ENCODE results near the gene GFPT2.

GFPT2 gene

GRCh38 chr5:180330270-180330648, 22.9 kb downstream of the GFPT2 start:
- Histone ChIP-seq H3K4me3 (no peak overlapping the region), H3K9me3 (ENCODE audit: low read depth, low read length) (no peaks in the 10 kb centered on the region), H3K27ac (no peak overlapping the region), H3K36me3 (ENCODE audit: insufficient read depth, low read length) (no peaks in the 10 kb centered on the region), H3K9ac (ENCODE audit: insufficient read length) (no peak overlapping the region)
- TF ChIP-seq EZH2 (IDR thresholded peaks at IDR 0.05) (no peak), FOXP2 (optimal IDR thresholded peaks at IDR 0.05; ENCODE audit: control extremely low read depth, extremely low read length, insufficient read depth) (no peak), POLR2AphosphoS5 (IDR thresholded peaks at IDR 0.05; ENCODE audit: borderline replicate concordance, low read depth, low read length) (no peak)
- DNase-seq (ENCODE audit: low read depth, low spot score): no peak

DNA sequence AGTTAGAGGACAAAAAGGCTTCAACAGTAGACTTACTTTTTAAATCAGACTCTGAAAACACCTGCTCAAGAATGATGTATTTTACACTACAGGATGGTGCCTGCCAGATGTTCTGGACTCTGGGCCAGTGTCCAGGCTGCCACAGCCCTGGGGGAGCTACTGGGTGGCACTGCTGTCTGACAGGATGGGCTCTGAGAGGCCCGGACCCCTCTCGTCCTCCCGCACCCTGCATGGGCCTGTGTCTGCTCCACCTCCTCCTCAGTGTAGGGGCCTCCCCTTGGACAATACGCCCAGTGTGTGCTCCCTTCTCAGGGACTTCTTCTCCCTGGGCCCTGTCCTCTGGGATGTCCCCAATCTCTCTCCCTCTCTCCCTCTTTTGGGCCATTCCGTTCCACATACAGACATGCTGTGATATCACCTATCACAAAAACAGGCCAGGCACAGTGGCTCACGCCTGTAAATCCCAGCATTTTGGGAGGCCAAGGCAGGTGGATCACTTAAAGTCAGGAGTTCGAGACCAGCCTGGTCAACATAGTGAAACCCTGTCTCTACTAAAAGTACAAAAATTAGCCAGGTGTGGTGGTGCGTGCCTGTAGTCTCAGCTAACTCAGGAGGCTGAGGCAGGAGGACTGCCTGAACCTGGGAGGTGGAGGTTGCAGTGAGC, 23.4 kb downstream of the GFPT2 start:
- Histone ChIP-seq H3K4me3 (no peak overlapping the region), H3K36me3 (ENCODE audit: insufficient read depth, low read length) (no peaks in the 10 kb centered on the region), H3K9me3 (ENCODE audit: low read depth, low read length) (no peaks in the 10 kb centered on the region), H3K9ac (ENCODE audit: insufficient read length) (no peak overlapping the region), H3K27ac (no peak overlapping the region)
- DNase-seq (ENCODE audit: low read depth, low spot score): no peak
- TF ChIP-seq EZH2 (IDR thresholded peaks at IDR 0.05) (no peak), POLR2AphosphoS5 (IDR thresholded peaks at IDR 0.05; ENCODE audit: borderline replicate concordance, low read depth, low read length) (no peak), FOXP2 (optimal IDR thresholded peaks at IDR 0.05; ENCODE audit: control extremely low read depth, extremely low read length, insufficient read depth) (no peak)

DNA sequence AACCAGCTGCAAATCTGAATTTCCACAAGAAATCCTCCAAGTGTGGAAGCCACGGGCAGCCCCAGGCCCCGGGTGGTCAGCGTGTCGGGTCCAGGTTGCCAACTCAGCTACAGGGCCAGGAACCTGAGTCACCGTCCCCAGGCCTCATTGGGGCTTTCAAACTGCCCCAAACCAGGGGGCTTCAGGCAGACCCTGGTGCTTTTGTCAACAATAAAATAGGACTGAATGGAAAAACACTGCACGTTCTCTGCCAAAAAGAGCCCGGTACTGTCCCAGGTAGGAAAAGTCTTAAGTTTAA, 24.0 kb downstream of the GFPT2 start:
- H3K4me3 ChIP-seq: no peak overlapping the region
- no peak overlapping the region for H3K27ac ChIP-seq
- TF ChIP-seq EZH2 (IDR thresholded peaks at IDR 0.05) (no peak), FOXP2 (optimal IDR thresholded peaks at IDR 0.05; ENCODE audit: control extremely low read depth, extremely low read length, insufficient read depth) (no peak), POLR2AphosphoS5 (IDR thresholded peaks at IDR 0.05; ENCODE audit: borderline replicate concordance, low read depth, low read length) (no peak)
- H3K9me3 ChIP-seq (ENCODE audit: low read depth, low read length): no peaks in the 10 kb centered on the region
- no peak overlapping the region for H3K9ac ChIP-seq (ENCODE audit: insufficient read length)
- no peaks in the 10 kb centered on the region for H3K36me3 ChIP-seq (ENCODE audit: insufficient read depth, low read length)
- DNase-seq (ENCODE audit: low read depth, low spot score): no peak

- H3K27ac ChIP-seq: no peak overlapping the region
- H3K9me3 ChIP-seq (ENCODE audit: low read depth, low read length): no peaks in the 10 kb centered on the region
- no peak for TF ChIP-seq FOXP2 (optimal IDR thresholded peaks at IDR 0.05; ENCODE audit: control extremely low read depth, extremely low read length, insufficient read depth)
- no peak for TF ChIP-seq POLR2AphosphoS5 (IDR thresholded peaks at IDR 0.05; ENCODE audit: borderline replicate concordance, low read depth, low read length)
- no peak for TF ChIP-seq EZH2 (IDR thresholded peaks at IDR 0.05)
- H3K36me3 ChIP-seq (ENCODE audit: insufficient read depth, low read length): no peaks in the 10 kb centered on the region
- H3K4me3 ChIP-seq: no peak overlapping the region
- H3K9ac ChIP-seq (ENCODE audit: insufficient read length): no peak overlapping the region
- peak; percentile 34 for DNase-seq (ENCODE audit: low read depth, low spot score)
Measured at GRCh38 chr5:180328296-180329137, 24.6 kb downstream of the GFPT2 start.

DNA sequence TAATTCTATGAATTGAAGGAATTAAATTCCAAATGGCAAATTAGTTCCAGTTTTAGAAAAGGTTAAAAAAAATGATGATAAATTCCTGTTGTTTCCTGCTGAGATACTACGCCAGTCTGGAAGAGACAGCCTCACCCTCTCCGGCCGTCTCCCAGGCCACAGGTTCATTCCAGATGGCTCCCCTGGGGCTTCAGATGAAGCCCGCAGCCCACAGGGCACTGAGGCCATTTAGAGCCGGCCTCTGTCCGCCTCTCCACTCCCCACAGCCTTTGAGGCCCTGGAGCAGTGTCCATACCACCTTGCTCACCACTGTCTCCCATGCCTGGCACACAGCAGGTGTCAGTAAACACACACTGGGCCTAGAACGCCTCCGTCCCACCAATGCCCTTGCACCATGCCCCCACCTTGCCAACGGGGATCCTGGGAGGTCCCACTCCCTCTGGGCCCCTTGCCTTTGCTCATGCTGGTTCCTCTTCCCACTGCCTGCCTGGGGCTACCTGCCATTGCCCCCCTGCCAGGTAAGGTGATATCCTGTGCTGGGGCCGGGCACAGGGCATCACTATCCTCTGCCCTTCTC, 26.1 kb downstream of the GFPT2 start:
- TF ChIP-seq EZH2 (IDR thresholded peaks at IDR 0.05) (no peak), POLR2AphosphoS5 (IDR thresholded peaks at IDR 0.05; ENCODE audit: borderline replicate concordance, low read depth, low read length) (no peak), FOXP2 (optimal IDR thresholded peaks at IDR 0.05; ENCODE audit: control extremely low read depth, extremely low read length, insufficient read depth) (no peak)
- Histone ChIP-seq H3K4me3 (no peak overlapping the region), H3K27ac (no peak overlapping the region), H3K36me3 (ENCODE audit: insufficient read depth, low read length) (no peaks in the 10 kb centered on the region), H3K9me3 (ENCODE audit: low read depth, low read length) (no peaks in the 10 kb centered on the region), H3K9ac (ENCODE audit: insufficient read length) (no peak overlapping the region)
- no peak for DNase-seq (ENCODE audit: low read depth, low spot score)

GRCh38 chr5:180324601-180324950, 28.6 kb downstream of the GFPT2 start:
- H3K36me3 ChIP-seq (ENCODE audit: insufficient read depth, low read length): no peaks in the 10 kb centered on the region
- H3K9ac ChIP-seq (ENCODE audit: insufficient read length): no peak overlapping the region
- TF ChIP-seq FOXP2 (optimal IDR thresholded peaks at IDR 0.05; ENCODE audit: control extremely low read depth, extremely low read length, insufficient read depth) (no peak), EZH2 (IDR thresholded peaks at IDR 0.05) (no peak), POLR2AphosphoS5 (IDR thresholded peaks at IDR 0.05; ENCODE audit: borderline replicate concordance, low read depth, low read length) (no peak)
- no peak for DNase-seq (ENCODE audit: low read depth, low spot score)
- H3K4me3 ChIP-seq: no peak overlapping the region
- H3K9me3 ChIP-seq (ENCODE audit: low read depth, low read length): no peaks in the 10 kb centered on the region
- no peak overlapping the region for H3K27ac ChIP-seq

GRCh38 chr5:180323941-180324600, 29.1 kb downstream of the GFPT2 start:
- no peak for DNase-seq (ENCODE audit: low read depth, low spot score)
- H3K9me3 ChIP-seq (ENCODE audit: low read depth, low read length): no peaks in the 10 kb centered on the region
- no peak overlapping the region for H3K4me3 ChIP-seq
- no peak overlapping the region for H3K9ac ChIP-seq (ENCODE audit: insufficient read length)
- H3K27ac ChIP-seq: no peak overlapping the region
- TF ChIP-seq FOXP2 (optimal IDR thresholded peaks at IDR 0.05; ENCODE audit: control extremely low read depth, extremely low read length, insufficient read depth) (no peak), EZH2 (IDR thresholded peaks at IDR 0.05) (no peak)
- no peaks in the 10 kb centered on the region for H3K36me3 ChIP-seq (ENCODE audit: insufficient read depth, low read length)

DNA sequence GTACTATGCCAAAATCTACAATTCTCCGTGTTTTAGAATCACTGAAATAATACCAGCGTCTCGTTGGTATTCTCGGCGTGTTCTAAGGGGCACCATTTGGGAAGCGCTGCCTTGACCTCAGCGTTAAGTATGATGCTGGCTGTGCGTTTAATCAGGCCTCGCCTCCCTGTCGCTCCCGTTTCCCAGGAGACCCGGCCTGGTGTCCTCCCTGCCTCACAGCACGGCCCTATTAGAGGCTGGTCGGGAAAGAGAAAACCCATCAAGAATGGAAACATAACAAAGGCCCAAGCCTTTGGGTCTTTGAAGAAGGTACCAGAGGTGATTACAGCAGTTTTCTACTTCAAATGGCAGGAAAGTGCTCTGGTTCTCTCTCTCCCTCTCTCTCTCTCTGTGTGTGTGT, 30.0 kb downstream of the GFPT2 start:
- no peak for DNase-seq (ENCODE audit: low read depth, low spot score)
- Histone ChIP-seq H3K9ac (ENCODE audit: insufficient read length) (no peak overlapping the region), H3K4me3 (no peak overlapping the region), H3K9me3 (ENCODE audit: low read depth, low read length) (no peaks in the 10 kb centered on the region), H3K36me3 (ENCODE audit: insufficient read depth, low read length) (no peaks in the 10 kb centered on the region), H3K27ac (no peak overlapping the region)
- TF ChIP-seq EZH2 (IDR thresholded peaks at IDR 0.05) (no peak), FOXP2 (optimal IDR thresholded peaks at IDR 0.05; ENCODE audit: control extremely low read depth, extremely low read length, insufficient read depth) (no peak), POLR2AphosphoS5 (IDR thresholded peaks at IDR 0.05; ENCODE audit: borderline replicate concordance, low read depth, low read length) (no peak)

All from SK-N-MC (cell line).